BE2C (cell line): ENCODE data around the gene FGF11.

ENCODE experiments used
- DNase-seq: peaks from one replicate; pipeline ENCODE4 v3.0.0-alpha.2; 2020
- H3K27me3 ChIP-seq: fragments of 250-450 bp; sonication (Bioruptor Pico); 2 replicates; pipeline ENCODE4 v1.5.1; 2020; ENCODE audit warnings: mild to moderate bottlenecking
- H3K36me3 ChIP-seq: fragments of 250-450 bp; sonication (Bioruptor Pico); 2 replicates; pipeline ENCODE4 v1.5.1; 2020; ENCODE audit warnings: mild to moderate bottlenecking
- H3K4me1 ChIP-seq: fragments of 250-450 bp; sonication (Bioruptor Pico); 2 replicates; pipeline ENCODE4 v1.5.1; 2020
- H3K4me3 ChIP-seq: 2 replicates; pipeline ENCODE4 v1.5.1; 2011; ENCODE audit warnings: low read depth, low read length
- H3K9me3 ChIP-seq: fragments of 250-450 bp; sonication (Bioruptor Pico); 2 replicates; pipeline ENCODE4 v1.5.1; 2020
- TF ChIP-seq, protein P1 (sequence below): IDR thresholded peaks from 2 replicates; pipeline ENCODE4 v1.5.1; 2012; ENCODE audit warnings: mild to moderate bottlenecking, low read depth, low read length

FGF11 gene

DNA sequence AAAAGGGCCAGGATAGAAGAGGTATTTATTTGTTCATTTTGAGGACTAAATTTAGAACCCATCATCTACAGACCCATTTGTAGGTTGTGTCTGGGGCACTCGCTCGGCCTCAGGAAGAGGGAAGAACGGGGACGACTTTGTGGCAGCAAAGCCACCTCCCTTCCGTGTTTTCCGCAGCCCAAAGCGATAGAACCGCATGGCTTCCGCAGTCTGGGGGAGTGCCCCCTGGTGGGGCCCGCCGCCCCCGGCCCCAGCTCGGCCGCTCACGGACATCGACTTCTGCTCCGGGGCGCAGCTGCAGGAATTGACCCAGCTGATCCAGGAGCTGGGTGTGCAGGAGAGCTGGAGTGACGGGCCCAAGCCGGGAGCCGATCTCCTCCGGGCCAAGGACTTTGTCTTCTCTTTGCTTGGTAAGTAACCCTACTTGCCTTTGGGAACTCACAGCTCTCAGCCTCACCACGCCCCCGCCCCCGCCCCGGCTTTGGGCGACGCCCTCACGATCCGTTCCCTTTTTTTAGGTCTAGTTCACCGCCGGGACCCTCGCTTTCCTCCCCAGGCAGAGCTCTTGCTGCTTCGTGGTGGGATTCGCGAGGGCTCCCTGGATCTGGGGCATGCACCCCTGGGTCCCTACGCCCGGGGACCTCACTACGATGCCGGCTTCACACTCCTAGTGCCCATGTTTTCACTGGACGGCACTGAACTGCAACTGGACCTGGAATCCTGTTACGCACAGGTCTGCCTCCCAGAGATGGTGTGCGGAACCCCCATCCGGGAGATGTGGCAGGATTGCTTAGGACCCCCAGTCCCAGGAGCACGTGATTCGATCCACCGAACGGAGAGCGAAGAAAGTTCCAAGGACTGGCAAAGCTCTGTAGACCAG, 3.4 kb upstream of the FGF11 start:
- no peak for DNase-seq
- TF ChIP-seq, protein P1, sequence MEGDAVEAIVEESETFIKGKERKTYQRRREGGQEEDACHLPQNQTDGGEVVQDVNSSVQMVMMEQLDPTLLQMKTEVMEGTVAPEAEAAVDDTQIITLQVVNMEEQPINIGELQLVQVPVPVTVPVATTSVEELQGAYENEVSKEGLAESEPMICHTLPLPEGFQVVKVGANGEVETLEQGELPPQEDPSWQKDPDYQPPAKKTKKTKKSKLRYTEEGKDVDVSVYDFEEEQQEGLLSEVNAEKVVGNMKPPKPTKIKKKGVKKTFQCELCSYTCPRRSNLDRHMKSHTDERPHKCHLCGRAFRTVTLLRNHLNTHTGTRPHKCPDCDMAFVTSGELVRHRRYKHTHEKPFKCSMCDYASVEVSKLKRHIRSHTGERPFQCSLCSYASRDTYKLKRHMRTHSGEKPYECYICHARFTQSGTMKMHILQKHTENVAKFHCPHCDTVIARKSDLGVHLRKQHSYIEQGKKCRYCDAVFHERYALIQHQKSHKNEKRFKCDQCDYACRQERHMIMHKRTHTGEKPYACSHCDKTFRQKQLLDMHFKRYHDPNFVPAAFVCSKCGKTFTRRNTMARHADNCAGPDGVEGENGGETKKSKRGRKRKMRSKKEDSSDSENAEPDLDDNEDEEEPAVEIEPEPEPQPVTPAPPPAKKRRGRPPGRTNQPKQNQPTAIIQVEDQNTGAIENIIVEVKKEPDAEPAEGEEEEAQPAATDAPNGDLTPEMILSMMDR = no peak
- H3K4me3 ChIP-seq = no peak overlapping the region
- no peaks in the 10 kb centered on the region for H3K4me1 ChIP-seq
- no peaks in the 10 kb centered on the region for H3K36me3 ChIP-seq
- H3K27me3 ChIP-seq = peaks cover 9% of the 10 kb centered on the region
- H3K9me3 ChIP-seq = no peaks in the 10 kb centered on the region

DNA sequence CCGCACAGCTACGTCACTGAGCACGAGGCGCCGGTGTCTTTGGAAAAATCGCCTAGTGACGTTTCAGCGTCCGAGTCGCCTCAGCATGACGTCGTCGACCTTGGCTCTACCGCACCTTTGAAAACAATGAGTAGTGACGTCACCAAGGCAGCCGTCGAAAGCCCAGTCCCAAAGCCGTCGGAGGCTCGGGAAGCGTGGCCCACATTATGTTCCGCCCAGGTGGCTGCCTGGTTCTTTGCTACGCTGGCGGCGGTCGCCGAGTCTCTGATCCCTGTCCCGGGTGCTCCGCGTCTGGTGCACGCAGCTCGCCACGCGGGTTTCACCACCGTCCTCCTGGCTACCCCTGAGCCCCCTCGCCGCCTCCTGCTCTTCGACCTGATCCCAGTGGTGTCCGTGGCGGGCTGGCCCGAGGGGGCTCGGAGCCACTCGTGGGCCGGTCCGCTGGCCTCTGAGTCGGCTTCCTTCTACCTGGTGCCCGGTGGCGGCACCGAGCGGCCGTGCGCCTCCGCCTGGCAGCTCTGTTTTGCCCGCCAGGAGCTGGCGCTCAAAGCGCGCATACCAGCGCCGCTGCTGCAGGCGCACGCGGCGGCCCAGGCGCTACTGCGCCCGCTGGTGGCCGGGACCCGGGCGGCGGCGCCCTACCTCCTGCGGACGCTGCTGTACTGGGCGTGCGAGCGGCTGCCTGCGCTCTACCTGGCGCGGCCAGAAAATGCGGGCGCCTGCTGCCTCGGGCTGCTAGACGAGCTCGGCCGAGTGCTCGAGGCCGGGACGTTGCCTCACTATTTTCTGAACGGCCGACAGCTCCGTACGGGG, 2.5 kb upstream of the FGF11 start:
- Histone ChIP-seq H3K27me3 (peaks cover 9% of the 10 kb centered on the region), H3K9me3 (no peaks in the 10 kb centered on the region), H3K4me1 (no peaks in the 10 kb centered on the region), H3K4me3 (peak overlapping the region; percentile 57), H3K36me3 (no peaks in the 10 kb centered on the region)
- peak; percentile 81 for DNase-seq
- TF ChIP-seq, protein P1 = peak; percentile 47

GRCh38 chr17:7437369-7437863, 1.9 kb upstream of the FGF11 start:
- no peaks in the 10 kb centered on the region for H3K9me3 ChIP-seq
- DNase-seq = no peak
- TF ChIP-seq, protein P1 = no peak
- H3K36me3 ChIP-seq = no peaks in the 10 kb centered on the region
- peaks cover 9% of the 10 kb centered on the region for H3K27me3 ChIP-seq
- no peaks in the 10 kb centered on the region for H3K4me1 ChIP-seq
- peak overlapping the region; percentile 57 for H3K4me3 ChIP-seq

- TF ChIP-seq, protein P1 = no peak
- peak; percentile 63 for DNase-seq
- Histone ChIP-seq H3K4me1 (no peaks in the 10 kb centered on the region), H3K9me3 (no peaks in the 10 kb centered on the region), H3K36me3 (no peaks in the 10 kb centered on the region), H3K4me3 (peak overlapping the region; percentile 57), H3K27me3 (peaks cover 9% of the 10 kb centered on the region)
These were observed 1.2 kb upstream of the FGF11 start for GRCh38 chr17:7437950-7438614.

DNA sequence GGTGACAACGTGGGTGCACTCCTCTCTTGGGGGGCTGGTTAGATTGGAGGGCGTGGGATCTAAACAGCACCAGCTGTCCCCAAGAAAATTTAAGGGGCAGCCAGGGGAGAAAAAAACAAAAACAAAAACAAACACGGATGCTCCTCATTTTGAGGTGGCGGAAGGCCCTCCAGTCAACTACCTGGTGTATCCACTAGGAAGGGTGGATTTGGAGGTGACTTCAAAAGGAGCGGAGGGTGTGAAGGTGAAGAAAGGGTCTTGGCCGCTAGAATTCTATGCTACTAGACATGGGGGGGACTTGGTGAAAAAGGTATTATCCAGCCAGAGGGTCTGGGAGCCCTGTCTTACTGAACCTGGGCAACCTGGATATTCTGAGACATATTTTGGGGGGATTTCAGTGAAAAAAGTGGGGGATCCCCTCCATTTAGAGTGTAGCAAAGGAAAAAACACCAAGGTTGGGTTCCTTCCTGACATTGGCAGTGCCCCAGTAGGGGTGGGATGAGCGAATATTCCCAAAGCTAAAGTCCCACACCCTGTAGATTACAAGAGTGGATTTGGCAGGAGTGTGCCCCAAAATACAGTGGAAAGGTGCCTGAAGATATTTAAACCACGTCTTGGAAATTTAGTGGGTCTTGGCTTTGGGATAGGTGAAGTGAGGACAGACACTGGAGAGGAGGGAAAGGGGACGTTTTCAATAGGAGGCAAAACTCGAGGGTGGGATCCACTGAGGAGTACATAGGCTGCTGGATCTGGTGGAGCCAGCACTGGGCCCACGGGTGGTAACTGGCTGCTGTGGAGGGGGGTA, 454 bp upstream of the FGF11 start:
- H3K9me3 ChIP-seq = no peaks in the 10 kb centered on the region
- no peak for DNase-seq
- H3K27me3 ChIP-seq = peaks cover 9% of the 10 kb centered on the region
- TF ChIP-seq, protein P1 = no peak
- H3K36me3 ChIP-seq = no peaks in the 10 kb centered on the region
- H3K4me1 ChIP-seq = no peaks in the 10 kb centered on the region
- peak overlapping the region; percentile 57 for H3K4me3 ChIP-seq
